HG02943 (cell line): ENCODE measurements around the gene ASB16.
"Not testable (repeated sequence)": the region's sequence is repeated elsewhere in the genome, so short reads cannot be mapped to it uniquely, and the experiment has no call there.

Experiments used
- ATAC-seq: cut with Tn5 transposase; IDR thresholded peaks from one replicate; pipeline ENCODE4 v1.9.1; 2021; ENCODE audit warnings: mild to moderate bottlenecking, low read depth, moderate library complexity; ENCODE audit not compliant: unreplicated experiment

The ASB16 gene

GRCh38 chr17:44170499-44171201 is at the start of gene ASB16:
ASB16 (plus strand) TSS chr17:44170704; CDS start chr17:44170790, 86 bp downstream.
- no peak for ATAC-seq

- no peak for ATAC-seq
Observed at GRCh38 chr17:44120851-44121605, 49.5 kb upstream of the ASB16 start.

- ATAC-seq = no peak
Observed at GRCh38 chr17:44121997-44122815, 48.3 kb upstream of the ASB16 start.

- ATAC-seq = peak; percentile 8
Observed at GRCh38 chr17:44122816-44123355, 47.6 kb upstream of the ASB16 start.

GRCh38 chr17:44123356-44124117 is 47.0 kb upstream of the ASB16 start, which contains the start of gene HDAC5:
HDAC5 (minus strand) TSS chr17:44123641; CDS start chr17:44117515, 6,126 bp downstream.
- ATAC-seq = peak; percentile 82

GRCh38 chr17:44124118-44124438 is 46.4 kb upstream of the ASB16 start:
- ATAC-seq = no peak

- ATAC-seq = no peak
Observed at GRCh38 chr17:44128383-44128782, 42.1 kb upstream of the ASB16 start.

- ATAC-seq = no peak
Observed at GRCh38 chr17:44130693-44131349, 39.7 kb upstream of the ASB16 start.

- ATAC-seq = not testable (repeated sequence)
Observed at GRCh38 chr17:44131372-44131771, 39.1 kb upstream of the ASB16 start.

- ATAC-seq = no peak
Observed at GRCh38 chr17:44132275-44132821, 38.2 kb upstream of the ASB16 start.

- no peak for ATAC-seq
Observed at GRCh38 chr17:44133918-44134476, 36.5 kb upstream of the ASB16 start.

GRCh38 chr17:44134752-44135568 is 35.5 kb upstream of the ASB16 start:
- no peak for ATAC-seq

GRCh38 chr17:44137891-44138709 is 32.4 kb upstream of the ASB16 start:
- ATAC-seq = no peak

GRCh38 chr17:44143921-44144320 is 26.6 kb upstream of the ASB16 start:
- not testable (repeated sequence) for ATAC-seq

GRCh38 chr17:44144966-44145739 is 25.4 kb upstream of the ASB16 start:
- ATAC-seq = no peak
